Peyer's patch (tissue), 4 donors: ENCODE data around the gene CARD16. TPM values are rescaled to one million over a fixed set of nuclear protein-coding genes. Genes with fewer than 3 reads are reported as not detected.
"Not testable (repeated sequence)": the region's sequence is repeated elsewhere in the genome, so short reads cannot be mapped to it uniquely, and the experiment has no call there.

Experiments used
- DNase-seq, 3 donors: peaks; one replicate each; pipeline ENCODE4 v3.0.0-alpha.2; 2017 to 2019
- H3K27ac ChIP-seq, 4 donors: fragments of 200-600 bp; sonication (generic); one replicate each; pipeline ENCODE4 v1.5.1; 2016 to 2019
- H3K27me3 ChIP-seq, 2 donors: fragments of 200-600 bp; sonication (generic); one replicate each; pipeline ENCODE4 v1.5.1; 2019
- H3K36me3 ChIP-seq, 3 donors: fragments of 200-600 bp; sonication (generic); one replicate each; pipeline ENCODE4 v1.5.1; 2016 to 2019
- H3K4me1 ChIP-seq, 4 donors: fragments of 200-600 bp; sonication (generic); one replicate each; pipeline ENCODE4 v1.5.1; 2016 to 2019
- H3K4me3 ChIP-seq, 4 donors: fragments of 200-600 bp; sonication (generic); 1 replicate in 3 of 4; 2 replicates in 1 of 4; pipeline ENCODE4 v1.5.1; 2016 to 2019; ENCODE audit warnings: mild to moderate bottlenecking in 1 of 4
- H3K9me3 ChIP-seq, 4 donors: fragments of 200-600 bp; sonication (generic); one replicate each; pipeline ENCODE4 v1.5.1; 2016 to 2019; ENCODE audit warnings: mild to moderate bottlenecking in 1 of 4
- CTCF ChIP-seq, 6 experiments: fragments of 450-650 bp in 4 of 6; fragments of 200-600 bp in 2 of 6; sonication (generic) in 1 of 6; IDR thresholded peaks; one replicate each; pipeline ENCODE4 v1.5.1; 2017 to 2019; ENCODE audit warnings: antibody characterized with exemption in 6 of 6, mild to moderate bottlenecking in 3 of 6, moderate library complexity in 1 of 6
- POLR2A ChIP-seq, 2 donors: fragments of 450-650 bp; IDR thresholded peaks; one replicate each; pipeline ENCODE4 v1.5.1; 2017; ENCODE audit warnings: antibody characterized with exemption in 2 of 2, mild to moderate bottlenecking in 2 of 2, moderate library complexity in 2 of 2
- total RNA-seq, 4 donors: library from RNA; depleted of rRNA; stranded (reverse); fragments of >200 nt; gene quantifications; one replicate each; pipeline ENCODE4 v1.1.0, GENCODE V29; 2016

The CARD16 gene
- total RNA-seq: 10 to 100 TPM in 3 of 4 donors, 1 to 10 TPM in 1; 9.2 to 43.3 (median 24.7) TPM

DNA sequence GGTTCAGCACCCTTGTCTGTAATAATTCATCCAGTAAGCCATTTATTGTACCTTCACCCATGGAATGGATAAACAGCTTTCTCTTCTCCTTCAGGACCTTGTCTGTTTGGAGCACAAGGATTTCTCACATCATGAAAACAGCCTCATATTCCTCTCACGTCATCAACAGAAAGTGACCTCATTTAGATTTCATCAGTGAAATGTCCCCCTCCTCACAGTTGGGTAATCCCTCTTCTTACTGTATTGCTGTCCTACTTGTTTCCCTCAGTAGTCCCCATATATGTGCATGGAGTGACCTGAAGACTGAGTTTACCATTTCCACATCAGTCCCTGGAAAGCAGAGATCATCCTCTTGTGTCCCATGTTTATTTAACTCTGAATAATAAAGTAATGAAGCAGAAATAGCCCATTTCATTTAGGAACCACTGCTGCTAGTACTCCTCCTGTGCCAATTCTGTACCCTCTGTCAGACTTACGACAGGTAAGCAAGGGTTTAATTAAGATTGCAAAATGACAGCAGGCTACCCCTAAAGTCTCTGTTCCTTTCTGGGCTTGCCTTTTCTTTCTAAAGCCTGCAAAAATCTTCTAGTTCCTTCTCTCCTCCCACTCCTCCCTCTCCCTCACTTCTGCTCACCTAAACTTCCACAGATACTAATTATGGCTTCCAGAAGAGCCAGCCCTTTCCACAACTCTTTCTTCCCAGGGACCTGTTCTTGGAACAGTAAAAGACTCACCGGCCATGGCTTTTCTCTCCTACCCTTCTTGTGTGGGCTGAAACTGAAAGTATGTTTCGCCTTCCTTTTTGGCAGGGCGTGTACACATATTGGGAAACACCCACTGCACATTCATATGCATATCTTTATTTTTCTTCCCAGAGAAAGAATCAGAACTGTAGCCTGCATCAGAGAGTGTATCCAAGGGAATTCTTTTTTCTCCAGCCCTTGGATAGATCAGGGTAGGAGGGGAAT is at the start of gene CARD16:
TSS of gene CARD16 (minus strand) at position 779 of the 968 bp plus-strand sequence. CDS start at position 741, 38 bp downstream.
- Histone ChIP-seq H3K4me3 (peak within 1 kb of the TSS; percentile 38 to 47 (median 45)), H3K4me1 (peaks cover 0 to 15% (median 5%) of the 10 kb centered on the region in 4 donors), H3K27ac (peak within 1 kb of the TSS; percentile 48 to 73 (median 64))
- peak in 2 of 3 donors; percentile 61 to 76 for DNase-seq
- H3K9me3 ChIP-seq, H3K27me3 ChIP-seq, H3K36me3 ChIP-seq: not testable (repeated sequence)

GRCh38 chr11:105092256-105093239 is 47.4 kb upstream of the CARD16 start:
- Histone ChIP-seq H3K36me3 (no peaks in the 10 kb centered on the region), H3K4me3 (no peak overlapping the region), H3K4me1 (no peaks in the 10 kb centered on the region), H3K9me3 (no peaks in the 10 kb centered on the region), H3K27me3 (no peaks in the 10 kb centered on the region), H3K27ac (no peak overlapping the region)
- DNase-seq: no peak
- TF ChIP-seq CTCF (IDR thresholded peaks at IDR 0.05) (no peak), POLR2A (IDR thresholded peaks at IDR 0.05) (no peak)

GRCh38 chr11:105081412-105082150 is 36.4 kb upstream of the CARD16 start:
- Histone ChIP-seq H3K4me3 (no peak overlapping the region), H3K36me3 (no peaks in the 10 kb centered on the region), H3K27me3 (no peaks in the 10 kb centered on the region), H3K27ac (no peak overlapping the region), H3K4me1 (no peaks in the 10 kb centered on the region), H3K9me3 (no peaks in the 10 kb centered on the region)
- DNase-seq: no peak
- TF ChIP-seq POLR2A (IDR thresholded peaks at IDR 0.05) (no peak), CTCF (IDR thresholded peaks at IDR 0.05) (no peak)

GRCh38 chr11:105080171-105080906 is 35.2 kb upstream of the CARD16 start:
- DNase-seq, H3K36me3 ChIP-seq, H3K4me3 ChIP-seq, H3K4me1 ChIP-seq, H3K9me3 ChIP-seq, H3K27me3 ChIP-seq, H3K27ac ChIP-seq: not testable (repeated sequence)
- TF ChIP-seq CTCF (IDR thresholded peaks at IDR 0.05): peak in 1 of 6 experiments; percentile 12

GRCh38 chr11:105078283-105078682 is 33.1 kb upstream of the CARD16 start:
- no peak overlapping the region for H3K4me3 ChIP-seq
- H3K36me3 ChIP-seq: no peaks in the 10 kb centered on the region
- H3K4me1 ChIP-seq: no peaks in the 10 kb centered on the region
- H3K9me3 ChIP-seq: no peaks in the 10 kb centered on the region
- no peak for DNase-seq
- no peak overlapping the region for H3K27ac ChIP-seq
- H3K27me3 ChIP-seq: no peaks in the 10 kb centered on the region
- TF ChIP-seq POLR2A (IDR thresholded peaks at IDR 0.05) (no peak), CTCF (IDR thresholded peaks at IDR 0.05) (no peak)

DNA sequence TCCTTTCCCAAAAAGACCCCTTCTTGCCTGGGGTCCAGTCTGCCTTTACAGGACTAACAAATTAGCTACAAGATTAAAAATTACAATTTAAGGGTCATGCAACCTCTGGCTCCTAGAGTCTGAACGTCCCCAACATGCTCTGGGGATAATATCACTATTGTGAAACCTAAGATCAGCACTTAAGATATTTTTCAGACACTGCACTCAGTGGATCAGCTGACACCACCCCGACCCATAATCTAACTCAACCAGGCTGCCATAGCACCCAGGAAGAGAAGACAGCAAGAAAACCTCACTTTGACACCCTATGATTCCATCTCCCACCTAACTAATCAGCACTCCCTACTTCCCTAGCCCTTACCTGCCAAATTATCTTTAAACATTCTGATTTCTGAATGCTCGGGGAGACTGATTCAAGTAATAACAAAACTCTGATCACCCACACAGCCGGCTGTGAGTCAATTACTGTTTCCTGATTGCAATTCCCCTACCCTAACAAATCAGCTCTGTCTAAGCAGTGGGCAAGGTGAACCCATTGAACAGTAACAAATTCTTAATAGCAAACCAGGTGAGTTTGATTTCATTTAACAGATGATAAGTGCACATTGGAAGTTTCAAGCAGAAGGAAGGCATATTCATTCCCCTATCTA is 32.1 kb upstream of the CARD16 start:
- not testable (repeated sequence) for H3K27ac ChIP-seq, H3K36me3 ChIP-seq, H3K4me1 ChIP-seq, DNase-seq, H3K4me3 ChIP-seq, H3K27me3 ChIP-seq, H3K9me3 ChIP-seq
